DMS153 treated with DMSO at 0.1 percent for 48 hours (cell line): ENCODE results near the gene BCL2L1.

ENCODE experiments used
- DNase-seq: peaks from one replicate; lab custom pipeline; 2025; ENCODE audit not compliant: unreplicated experiment; lab: John Stamatoyannopoulos, UW

The BCL2L1 gene

GRCh38 chr20:31694842-31695593 is 27.6 kb downstream of the BCL2L1 start:
- DNase-seq: no peak

- no peak for DNase-seq
Observed at GRCh38 chr20:31693987-31694661, 28.5 kb downstream of the BCL2L1 start.

DNA sequence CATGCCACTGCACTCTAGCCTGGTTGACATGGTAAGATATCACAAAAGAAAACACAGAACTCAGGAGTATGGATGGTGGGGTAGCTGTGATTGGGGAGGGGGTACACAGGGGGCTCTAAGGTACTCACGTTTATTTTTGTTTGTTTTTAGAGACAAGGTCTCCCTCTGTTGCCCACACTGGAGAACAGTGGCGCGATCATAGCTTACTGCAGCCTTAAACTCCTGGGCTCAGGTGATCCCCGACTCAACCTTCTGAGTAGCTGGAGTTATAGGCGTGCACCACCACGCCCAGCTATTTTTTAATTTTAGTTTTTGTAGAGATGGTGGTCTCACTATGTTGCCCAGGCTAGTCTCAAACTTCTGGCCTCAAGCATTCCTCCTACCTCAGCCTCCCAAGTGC is 29.3 kb downstream of the BCL2L1 start:
- DNase-seq: no peak

DNA sequence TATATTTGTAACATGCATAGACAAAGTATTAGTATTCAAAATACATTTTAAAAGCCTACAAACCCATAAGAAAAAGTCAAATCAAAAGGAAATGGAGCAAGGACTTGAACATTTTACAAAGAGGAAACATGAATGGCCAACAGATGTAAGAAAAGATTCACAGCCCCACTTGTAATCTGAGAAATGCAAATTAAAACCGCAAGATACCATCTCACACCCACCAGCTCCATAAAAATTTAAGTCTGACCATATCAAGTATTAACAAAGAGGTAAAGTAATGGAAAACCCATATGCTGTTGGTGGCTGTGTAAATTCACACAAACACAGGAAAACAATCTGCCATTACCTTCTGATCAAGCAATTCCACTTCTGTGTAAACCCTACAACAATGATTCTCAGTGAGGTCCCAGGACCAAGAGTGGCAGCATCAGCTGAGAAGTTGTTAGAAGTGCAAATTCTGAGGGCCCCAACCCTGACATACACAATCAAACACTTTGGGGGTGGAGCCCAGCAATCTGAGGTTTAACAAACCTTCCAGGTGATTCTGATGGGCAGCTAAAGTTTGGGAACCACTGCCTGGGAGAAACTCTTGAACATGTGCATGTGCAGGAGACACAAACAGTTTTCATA is 30.9 kb downstream of the BCL2L1 start:
- no peak for DNase-seq

DNA sequence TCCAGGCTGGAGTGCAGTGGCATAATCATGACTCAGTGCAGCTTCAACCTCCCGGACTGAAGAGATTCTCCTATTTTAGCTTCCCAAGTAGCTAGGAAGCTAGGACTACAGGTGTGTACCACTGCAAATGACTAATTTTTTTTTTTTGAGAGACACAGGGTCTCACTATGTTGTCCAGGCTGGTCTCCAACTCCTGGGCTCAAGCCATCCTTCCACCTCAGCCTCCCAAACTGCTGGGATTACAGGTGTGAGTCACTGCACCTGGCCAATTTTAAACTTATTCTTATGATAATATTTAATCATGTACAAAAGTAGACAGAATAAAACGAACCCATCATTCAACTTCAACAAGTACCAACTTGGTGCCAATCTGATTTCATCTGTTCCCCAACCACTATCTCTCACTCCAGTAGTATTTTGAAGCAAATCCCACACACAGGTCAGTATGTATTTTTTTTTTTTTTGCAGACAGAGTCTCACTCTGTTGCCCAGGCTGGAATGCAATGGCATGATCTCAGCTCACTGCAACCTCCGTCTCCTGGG is 32.5 kb downstream of the BCL2L1 start:
- DNase-seq: no peak

DNA sequence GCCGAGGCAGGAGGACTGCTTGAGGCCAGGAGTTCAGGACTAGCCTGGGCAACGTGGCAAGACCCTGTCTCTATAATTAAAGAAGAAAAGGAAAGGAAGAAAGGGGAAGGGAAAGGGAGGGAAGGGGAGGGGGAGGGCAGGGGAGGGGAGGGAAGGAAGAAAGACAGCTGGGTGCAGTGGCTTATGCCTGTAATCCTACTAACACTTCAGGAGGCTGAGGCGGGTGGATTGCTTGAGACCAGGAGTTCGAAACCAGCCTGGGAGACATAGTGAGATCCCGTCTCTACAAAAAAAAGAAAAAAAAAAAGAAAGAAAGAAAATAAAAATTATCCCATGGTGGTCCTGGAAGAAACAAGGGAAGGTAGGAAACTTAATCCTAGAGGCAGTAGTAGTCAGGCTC is 33.5 kb downstream of the BCL2L1 start:
- no peak for DNase-seq

DNA sequence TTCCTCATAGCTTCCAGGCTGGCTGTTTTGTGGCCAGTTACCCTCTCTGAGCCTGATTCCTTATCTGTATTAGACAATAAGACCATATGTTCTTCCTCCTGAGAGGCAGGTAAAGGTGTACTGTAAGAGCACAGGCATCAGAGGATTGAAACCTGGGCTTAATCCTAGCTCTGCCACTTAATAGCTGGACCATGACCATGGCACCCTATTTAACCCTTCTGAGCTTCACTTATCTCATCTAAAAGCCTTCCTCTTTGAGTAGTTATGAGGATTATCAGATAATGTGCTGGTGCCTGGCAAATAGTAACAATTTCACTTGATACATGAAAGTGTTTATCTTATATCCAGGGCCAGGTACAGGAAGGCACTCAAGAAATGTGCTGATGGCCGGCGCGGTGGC is 34.9 kb downstream of the BCL2L1 start:
- no peak for DNase-seq

DNA sequence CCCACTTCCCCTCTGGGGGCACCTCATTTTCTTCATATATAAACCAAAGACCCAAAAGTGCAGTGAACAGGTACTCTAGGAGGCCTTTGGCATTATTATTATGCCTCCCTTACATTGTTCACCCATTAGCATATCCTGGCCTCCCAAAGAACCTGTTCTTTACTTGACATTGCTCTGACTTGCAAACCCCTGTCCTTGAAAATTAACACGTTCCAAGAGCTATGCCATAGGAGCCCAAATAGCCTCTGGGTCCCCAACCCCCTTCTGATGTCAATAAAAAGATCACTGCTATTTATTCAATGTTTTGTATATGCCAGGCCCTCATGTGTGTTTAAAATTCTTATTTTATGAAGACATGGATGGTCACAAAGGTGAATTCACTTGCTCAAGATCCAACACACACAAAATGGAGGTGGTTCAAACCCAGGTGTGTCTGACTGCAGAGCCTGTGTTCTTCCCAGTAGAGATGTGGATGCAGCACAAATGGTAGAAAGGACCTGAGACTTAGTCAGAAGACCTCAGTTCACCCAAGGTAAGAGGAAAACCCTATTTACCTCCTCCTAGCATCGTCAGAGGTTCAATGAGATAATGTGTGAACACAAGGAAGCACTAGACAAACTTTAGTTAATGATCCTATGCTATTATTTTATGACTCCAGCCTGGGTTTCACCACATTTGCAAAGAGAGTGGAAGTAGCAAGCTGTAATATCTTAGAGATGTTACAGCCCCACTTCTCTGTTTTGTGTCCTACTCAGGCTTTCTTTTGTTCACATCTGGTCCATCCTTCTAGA is 36.6 kb downstream of the BCL2L1 start:
- DNase-seq: no peak

GRCh38 chr20:31684153-31685015 is 38.3 kb downstream of the BCL2L1 start:
- DNase-seq: no peak

GRCh38 chr20:31682927-31683326 is 39.7 kb downstream of the BCL2L1 start:
- no peak for DNase-seq

GRCh38 chr20:31682352-31682751 is 40.3 kb downstream of the BCL2L1 start:
- DNase-seq: no peak

DNA sequence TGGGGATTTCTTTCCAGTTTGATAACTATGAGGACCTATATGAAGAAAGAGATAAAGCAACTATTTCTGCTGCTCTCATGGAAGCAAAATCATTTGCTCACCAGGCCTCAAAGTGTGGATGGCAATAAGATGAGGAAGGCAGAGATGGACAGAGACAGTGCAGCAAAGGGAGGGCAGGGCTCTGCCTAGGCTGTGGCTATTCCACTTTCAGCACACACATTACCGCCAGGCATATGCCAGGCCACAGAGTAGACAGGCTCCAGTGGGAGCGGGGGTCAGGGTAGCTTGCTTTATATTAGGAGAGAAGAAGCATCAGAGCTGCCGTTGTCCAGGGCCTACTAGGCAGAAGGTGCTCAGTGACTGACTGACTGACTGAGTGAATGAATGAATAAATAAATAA is 40.9 kb downstream of the BCL2L1 start:
- no peak for DNase-seq

DNA sequence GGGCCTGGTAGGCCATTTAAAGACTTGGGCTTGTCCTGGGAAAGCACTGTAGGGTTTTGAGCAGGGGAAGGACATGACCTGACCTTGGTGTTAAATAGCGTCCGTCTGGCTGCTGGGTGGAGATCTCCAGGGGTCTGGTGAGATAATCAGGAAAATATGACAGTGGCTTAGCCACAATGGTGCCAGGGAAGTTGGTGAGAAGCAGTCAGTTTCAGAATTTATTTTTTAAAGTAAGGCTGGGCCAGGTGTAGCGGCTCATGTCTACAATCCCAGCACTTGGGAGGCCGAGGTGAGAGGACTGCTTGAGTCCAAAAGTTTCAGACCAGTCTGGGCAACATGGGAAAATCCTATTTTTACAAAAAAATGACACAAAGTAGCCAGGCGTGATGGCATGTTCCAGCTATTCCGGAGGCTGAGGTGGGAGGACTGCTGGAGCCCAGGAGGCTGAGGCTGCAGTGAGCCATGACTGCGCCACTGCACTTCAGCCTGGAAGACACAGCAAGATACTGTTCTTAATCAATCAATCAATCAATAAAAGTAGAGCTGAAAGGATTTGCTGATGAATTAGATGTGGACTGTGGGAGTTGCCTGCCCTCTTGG is 41.4 kb downstream of the BCL2L1 start:
- no peak for DNase-seq

DNA sequence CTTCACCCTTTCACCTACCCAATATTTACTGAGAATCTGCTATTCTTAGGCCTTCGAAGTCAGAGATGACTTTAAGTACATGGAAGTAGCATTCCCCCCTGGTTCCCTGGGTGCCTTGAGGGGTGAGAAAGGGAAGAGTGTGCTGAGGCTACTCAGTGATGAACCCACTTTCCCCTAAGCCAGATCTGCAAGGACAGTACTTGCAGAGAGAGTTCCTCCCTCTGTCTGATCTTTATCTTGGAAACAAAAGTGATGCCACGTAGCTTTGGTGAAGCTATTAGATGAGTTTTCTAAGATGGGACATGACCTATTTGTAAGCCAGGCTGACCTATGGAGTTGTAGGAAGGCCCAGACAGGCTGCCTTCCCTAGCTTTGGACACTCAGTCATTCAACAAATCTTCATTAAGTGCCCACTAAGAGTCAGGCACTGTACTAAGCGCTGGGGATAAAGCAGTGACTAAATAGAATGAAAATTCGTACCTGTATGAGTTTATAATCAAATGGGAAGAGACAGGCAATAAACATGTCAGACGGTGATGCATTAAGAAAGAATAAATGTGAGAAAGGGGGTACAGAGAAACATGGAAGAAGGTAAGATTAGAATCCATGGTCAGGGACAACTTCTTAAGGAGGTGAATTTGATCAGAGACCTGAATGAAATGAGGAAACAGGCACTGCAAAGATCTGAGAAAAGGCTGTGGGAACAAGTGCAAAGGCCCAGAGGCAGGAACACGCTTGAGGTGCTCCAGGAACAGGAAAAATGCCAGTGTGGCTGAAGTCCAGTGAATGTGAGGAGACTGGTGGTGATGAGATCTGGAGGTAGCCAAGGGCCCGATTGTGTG is 42.2 kb downstream of the BCL2L1 start:
- no peak for DNase-seq

- DNase-seq: no peak
Observed at GRCh38 chr20:31679357-31680285, 43.0 kb downstream of the BCL2L1 start.

- no peak for DNase-seq
Observed at GRCh38 chr20:31678389-31679356, 44.0 kb downstream of the BCL2L1 start.
